Stimulated activated CD8-positive, alpha-beta memory T cell treated with anti-CD3 and anti-CD28 coated beads, Interleukin-4, amount 100 ng/mL, for 24 hours (primary cell): ENCODE data around the gene CALHM5.
"Not testable (repeated sequence)": the region's sequence is repeated elsewhere in the genome, so short reads cannot be mapped to it uniquely, and the experiment has no call there.

ENCODE experiments used
- DNase-seq: peaks from one replicate; pipeline ENCODE4 v3.0.0-alpha.2; 2020; ENCODE audit warnings: low read depth

CALHM5 gene

GRCh38 chr6:116511424-116512110 is at the start of gene CALHM5:
CALHM5 (plus strand) TSS chr6:116511639; CDS start chr6:116511697, 58 bp downstream.
- no peak for DNase-seq

GRCh38 chr6:116461932-116462885 is 49.2 kb upstream of the CALHM5 start:
- peak; percentile 17 for DNase-seq

- DNase-seq = no peak
These were observed 48.1 kb upstream of the CALHM5 start for GRCh38 chr6:116463301-116463700.

- DNase-seq = no peak
These were observed 46.2 kb upstream of the CALHM5 start for GRCh38 chr6:116465246-116465645.

GRCh38 chr6:116467096-116467495 is 44.3 kb upstream of the CALHM5 start:
- DNase-seq = no peak

- no peak for DNase-seq
These were observed 43.9 kb upstream of the CALHM5 start for GRCh38 chr6:116467514-116467913.

- no peak for DNase-seq
These were observed 43.1 kb upstream of the CALHM5 start for GRCh38 chr6:116468293-116468692.

GRCh38 chr6:116471531-116471930 is 39.9 kb upstream of the CALHM5 start:
- DNase-seq = no peak

GRCh38 chr6:116472706-116473105 is 38.7 kb upstream of the CALHM5 start:
- DNase-seq = no peak

GRCh38 chr6:116475141-116475540 is 36.3 kb upstream of the CALHM5 start:
- no peak for DNase-seq

- DNase-seq = no peak
These were observed 35.3 kb upstream of the CALHM5 start for GRCh38 chr6:116476002-116476678.

GRCh38 chr6:116482780-116483179 is 28.7 kb upstream of the CALHM5 start:
- DNase-seq = no peak

- DNase-seq = no peak
These were observed 27.8 kb upstream of the CALHM5 start for GRCh38 chr6:116483616-116484015.

- DNase-seq = no peak
These were observed 25.8 kb upstream of the CALHM5 start for GRCh38 chr6:116485559-116486184.

- no peak for DNase-seq
These were observed 19.7 kb upstream of the CALHM5 start for GRCh38 chr6:116491610-116492330.

- DNase-seq = no peak
These were observed 18.9 kb upstream of the CALHM5 start for GRCh38 chr6:116492331-116493067.

GRCh38 chr6:116495161-116495560 is 16.3 kb upstream of the CALHM5 start:
- DNase-seq = not testable (repeated sequence)

- no peak for DNase-seq
These were observed 14.2 kb upstream of the CALHM5 start for GRCh38 chr6:116497113-116497676.

- DNase-seq = no peak
These were observed 10.4 kb upstream of the CALHM5 start for GRCh38 chr6:116500969-116501433.

GRCh38 chr6:116507324-116507723 is 4.1 kb upstream of the CALHM5 start:
- no peak for DNase-seq
